ENCODE results near the gene STRN. TPM values are rescaled to one million over a fixed set of nuclear protein-coding genes. Genes with fewer than 3 reads are reported as not detected.

Gene STRN
- total RNA-seq, 1 donor, result 16.4 TPM

- TF ChIP-seq CTCF (IDR thresholded peaks at IDR 0.05; ENCODE audit: insufficient read depth, low read depth, low read length), result no peak
- no peak overlapping the region for H3K4me3 ChIP-seq (ENCODE audit: low read depth, low read length)
- no peak for DNase-seq (ENCODE audit: low read depth)
These were observed 83.8 kb downstream of the STRN start for GRCh38 chr2:36882532-36882931.

- no peak for TF ChIP-seq CTCF (IDR thresholded peaks at IDR 0.05; ENCODE audit: insufficient read depth, low read depth, low read length)
- no peak for DNase-seq (ENCODE audit: low read depth)
- no peak overlapping the region for H3K4me3 ChIP-seq (ENCODE audit: low read depth, low read length)
These were observed 84.5 kb downstream of the STRN start for GRCh38 chr2:36881816-36882215.

- no peak for TF ChIP-seq CTCF (IDR thresholded peaks at IDR 0.05; ENCODE audit: insufficient read depth, low read depth, low read length)
- no peak overlapping the region for H3K4me3 ChIP-seq (ENCODE audit: low read depth, low read length)
- DNase-seq (ENCODE audit: low read depth), result no peak
These were observed 87.9 kb downstream of the STRN start for GRCh38 chr2:36878429-36878828.

GRCh38 chr2:36871068-36871707, 95.1 kb downstream of the STRN start:
- no peak for TF ChIP-seq CTCF (IDR thresholded peaks at IDR 0.05; ENCODE audit: insufficient read depth, low read depth, low read length)
- DNase-seq (ENCODE audit: low read depth), result no peak
- H3K4me3 ChIP-seq (ENCODE audit: low read depth, low read length), result no peak overlapping the region

GRCh38 chr2:36869606-36870005, 96.7 kb downstream of the STRN start:
- no peak overlapping the region for H3K4me3 ChIP-seq (ENCODE audit: low read depth, low read length)
- no peak for DNase-seq (ENCODE audit: low read depth)
- no peak for TF ChIP-seq CTCF (IDR thresholded peaks at IDR 0.05; ENCODE audit: insufficient read depth, low read depth, low read length)

- DNase-seq (ENCODE audit: low read depth), result no peak
- no peak for TF ChIP-seq CTCF (IDR thresholded peaks at IDR 0.05; ENCODE audit: insufficient read depth, low read depth, low read length)
- no peak overlapping the region for H3K4me3 ChIP-seq (ENCODE audit: low read depth, low read length)
These were observed 104.4 kb downstream of the STRN start for GRCh38 chr2:36861896-36862295.

- no peak overlapping the region for H3K4me3 ChIP-seq (ENCODE audit: low read depth, low read length)
- DNase-seq (ENCODE audit: low read depth), result no peak
- no peak for TF ChIP-seq CTCF (IDR thresholded peaks at IDR 0.05; ENCODE audit: insufficient read depth, low read depth, low read length)
These were observed 107.0 kb downstream of the STRN start for GRCh38 chr2:36859366-36859792.

All from fibroblast of villous mesenchyme (primary cell).